ENCODE data around the gene PRKN.

The PRKN gene

DNA sequence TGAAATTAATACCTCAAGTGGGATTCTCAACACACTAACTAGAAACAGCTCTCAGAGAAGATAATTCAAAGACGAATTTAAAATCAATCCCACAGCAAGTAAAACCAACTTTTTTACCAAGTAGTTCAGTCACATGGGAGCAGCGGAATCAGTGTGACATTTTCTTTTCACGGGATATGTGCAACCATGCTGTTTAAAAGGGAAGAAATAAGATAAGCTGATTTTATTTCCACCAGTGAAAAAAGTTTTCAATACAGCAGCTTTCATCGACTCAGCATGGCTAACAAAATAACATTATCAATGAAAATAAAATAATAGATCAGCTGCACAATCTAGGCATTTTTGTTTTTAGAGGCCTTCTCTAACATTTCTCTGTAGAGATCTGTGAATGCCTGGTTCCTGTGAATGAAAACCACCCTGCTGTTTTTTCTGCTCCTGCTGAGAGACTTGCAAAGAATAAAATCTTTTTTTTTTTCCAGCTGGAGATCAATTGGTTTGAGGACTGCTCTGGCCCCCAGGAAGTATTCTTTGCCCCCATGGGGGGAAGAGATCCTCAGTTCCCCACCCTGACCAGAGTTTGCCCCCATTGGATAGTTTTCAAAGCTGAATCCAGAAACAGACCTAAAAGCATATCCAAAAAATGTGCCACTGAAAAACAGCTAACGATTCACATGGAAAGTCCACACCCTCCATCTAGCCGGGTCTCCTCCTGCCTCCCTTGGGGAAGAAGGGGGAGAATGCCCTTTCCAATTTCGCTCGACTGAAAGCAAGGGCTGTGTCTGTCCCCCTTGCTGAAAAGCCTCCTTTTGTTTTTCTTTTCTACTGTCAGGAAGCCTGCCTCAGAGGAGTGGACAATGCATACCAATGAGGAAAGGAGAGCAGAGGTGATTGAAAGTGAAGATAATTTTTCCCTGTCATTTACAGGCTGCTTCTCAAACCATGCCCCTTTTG, 317.6 kb downstream of the PRKN start:
- Histone ChIP-seq H3K4me3 (ENCODE audit: low read depth, low read length) (no peak overlapping the region), H3K9me3 (ENCODE audit: control insufficient read depth, insufficient read depth, low read depth, low read length) (no peaks in the 10 kb centered on the region), H3K36me3 (ENCODE audit: control insufficient read depth in 2 of 2, insufficient read depth in 1 of 2, low read length in 2 of 2) (no peaks in the 10 kb centered on the region), H3K4me1 (ENCODE audit: control insufficient read depth, insufficient read depth, low read length) (no peaks in the 10 kb centered on the region), H3K27ac (ENCODE audit: extremely low read depth, low read depth, low read length) (no peak overlapping the region)
- TF ChIP-seq ZNF558 (tag by site-specific recombination; IDR thresholded peaks at IDR 0.05) (no peak), ZNF311 (tag by site-specific recombination; IDR thresholded peaks at IDR 0.05; ENCODE audit: borderline replicate concordance) (no peak), ZNF24 (tag by site-specific recombination; IDR thresholded peaks at IDR 0.05) (no peak), ZNF114 (tag by site-specific recombination; IDR thresholded peaks at IDR 0.05) (no peak), ZNF223 (tag by site-specific recombination; IDR thresholded peaks at IDR 0.05) (no peak), OVOL3 (tag by site-specific recombination; IDR thresholded peaks at IDR 0.05) (no peak), ZNF623 (tag by site-specific recombination; IDR thresholded peaks at IDR 0.05) (no peak), EGR2 (tag by site-specific recombination; IDR thresholded peaks at IDR 0.05; ENCODE audit: low read depth) (no peak), ZNF221 (tag by site-specific recombination; IDR thresholded peaks at IDR 0.05; ENCODE audit: borderline replicate concordance) (no peak), ZSCAN30 (tag by site-specific recombination; IDR thresholded peaks at IDR 0.05) (no peak), OSR2 (tag by site-specific recombination; IDR thresholded peaks at IDR 0.05) (no peak), FEZF1 (tag by site-specific recombination; IDR thresholded peaks at IDR 0.05) (no peak), ZNF501 (tag by site-specific recombination; IDR thresholded peaks at IDR 0.05) (no peak), YY2 (tag by site-specific recombination; IDR thresholded peaks at IDR 0.05) (no peak), ZBTB1 (tag by site-specific recombination; IDR thresholded peaks at IDR 0.05) (no peak), IKZF3 (tag by site-specific recombination; IDR thresholded peaks at IDR 0.05) (no peak)
- TF ChIP-seq, protein P1, sequence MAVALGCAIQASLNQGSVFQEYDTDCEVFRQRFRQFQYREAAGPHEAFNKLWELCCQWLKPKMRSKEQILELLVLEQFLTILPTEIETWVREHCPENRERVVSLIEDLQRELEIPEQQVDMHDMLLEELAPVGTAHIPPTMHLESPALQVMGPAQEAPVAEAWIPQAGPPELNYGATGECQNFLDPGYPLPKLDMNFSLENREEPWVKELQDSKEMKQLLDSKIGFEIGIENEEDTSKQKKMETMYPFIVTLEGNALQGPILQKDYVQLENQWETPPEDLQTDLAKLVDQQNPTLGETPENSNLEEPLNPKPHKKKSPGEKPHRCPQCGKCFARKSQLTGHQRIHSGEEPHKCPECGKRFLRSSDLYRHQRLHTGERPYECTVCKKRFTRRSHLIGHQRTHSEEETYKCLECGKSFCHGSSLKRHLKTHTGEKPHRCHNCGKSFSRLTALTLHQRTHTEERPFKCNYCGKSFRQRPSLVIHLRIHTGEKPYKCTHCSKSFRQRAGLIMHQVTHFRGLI (tag by site-specific recombination; IDR thresholded peaks at IDR 0.05), result no peak
- TF ChIP-seq, protein P2, sequence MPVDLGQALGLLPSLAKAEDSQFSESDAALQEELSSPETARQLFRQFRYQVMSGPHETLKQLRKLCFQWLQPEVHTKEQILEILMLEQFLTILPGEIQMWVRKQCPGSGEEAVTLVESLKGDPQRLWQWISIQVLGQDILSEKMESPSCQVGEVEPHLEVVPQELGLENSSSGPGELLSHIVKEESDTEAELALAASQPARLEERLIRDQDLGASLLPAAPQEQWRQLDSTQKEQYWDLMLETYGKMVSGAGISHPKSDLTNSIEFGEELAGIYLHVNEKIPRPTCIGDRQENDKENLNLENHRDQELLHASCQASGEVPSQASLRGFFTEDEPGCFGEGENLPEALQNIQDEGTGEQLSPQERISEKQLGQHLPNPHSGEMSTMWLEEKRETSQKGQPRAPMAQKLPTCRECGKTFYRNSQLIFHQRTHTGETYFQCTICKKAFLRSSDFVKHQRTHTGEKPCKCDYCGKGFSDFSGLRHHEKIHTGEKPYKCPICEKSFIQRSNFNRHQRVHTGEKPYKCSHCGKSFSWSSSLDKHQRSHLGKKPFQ (tag by site-specific recombination; IDR thresholded peaks at IDR 0.05), result no peak
- TF ChIP-seq, protein P3, sequence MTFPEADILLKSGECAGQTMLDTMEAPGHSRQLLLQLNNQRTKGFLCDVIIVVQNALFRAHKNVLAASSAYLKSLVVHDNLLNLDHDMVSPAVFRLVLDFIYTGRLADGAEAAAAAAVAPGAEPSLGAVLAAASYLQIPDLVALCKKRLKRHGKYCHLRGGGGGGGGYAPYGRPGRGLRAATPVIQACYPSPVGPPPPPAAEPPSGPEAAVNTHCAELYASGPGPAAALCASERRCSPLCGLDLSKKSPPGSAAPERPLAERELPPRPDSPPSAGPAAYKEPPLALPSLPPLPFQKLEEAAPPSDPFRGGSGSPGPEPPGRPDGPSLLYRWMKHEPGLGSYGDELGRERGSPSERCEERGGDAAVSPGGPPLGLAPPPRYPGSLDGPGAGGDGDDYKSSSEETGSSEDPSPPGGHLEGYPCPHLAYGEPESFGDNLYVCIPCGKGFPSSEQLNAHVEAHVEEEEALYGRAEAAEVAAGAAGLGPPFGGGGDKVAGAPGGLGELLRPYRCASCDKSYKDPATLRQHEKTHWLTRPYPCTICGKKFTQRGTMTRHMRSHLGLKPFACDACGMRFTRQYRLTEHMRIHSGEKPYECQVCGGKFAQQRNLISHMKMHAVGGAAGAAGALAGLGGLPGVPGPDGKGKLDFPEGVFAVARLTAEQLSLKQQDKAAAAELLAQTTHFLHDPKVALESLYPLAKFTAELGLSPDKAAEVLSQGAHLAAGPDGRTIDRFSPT (tag by site-specific recombination; IDR thresholded peaks at IDR 0.05), result no peak
- TF ChIP-seq, protein P4, sequence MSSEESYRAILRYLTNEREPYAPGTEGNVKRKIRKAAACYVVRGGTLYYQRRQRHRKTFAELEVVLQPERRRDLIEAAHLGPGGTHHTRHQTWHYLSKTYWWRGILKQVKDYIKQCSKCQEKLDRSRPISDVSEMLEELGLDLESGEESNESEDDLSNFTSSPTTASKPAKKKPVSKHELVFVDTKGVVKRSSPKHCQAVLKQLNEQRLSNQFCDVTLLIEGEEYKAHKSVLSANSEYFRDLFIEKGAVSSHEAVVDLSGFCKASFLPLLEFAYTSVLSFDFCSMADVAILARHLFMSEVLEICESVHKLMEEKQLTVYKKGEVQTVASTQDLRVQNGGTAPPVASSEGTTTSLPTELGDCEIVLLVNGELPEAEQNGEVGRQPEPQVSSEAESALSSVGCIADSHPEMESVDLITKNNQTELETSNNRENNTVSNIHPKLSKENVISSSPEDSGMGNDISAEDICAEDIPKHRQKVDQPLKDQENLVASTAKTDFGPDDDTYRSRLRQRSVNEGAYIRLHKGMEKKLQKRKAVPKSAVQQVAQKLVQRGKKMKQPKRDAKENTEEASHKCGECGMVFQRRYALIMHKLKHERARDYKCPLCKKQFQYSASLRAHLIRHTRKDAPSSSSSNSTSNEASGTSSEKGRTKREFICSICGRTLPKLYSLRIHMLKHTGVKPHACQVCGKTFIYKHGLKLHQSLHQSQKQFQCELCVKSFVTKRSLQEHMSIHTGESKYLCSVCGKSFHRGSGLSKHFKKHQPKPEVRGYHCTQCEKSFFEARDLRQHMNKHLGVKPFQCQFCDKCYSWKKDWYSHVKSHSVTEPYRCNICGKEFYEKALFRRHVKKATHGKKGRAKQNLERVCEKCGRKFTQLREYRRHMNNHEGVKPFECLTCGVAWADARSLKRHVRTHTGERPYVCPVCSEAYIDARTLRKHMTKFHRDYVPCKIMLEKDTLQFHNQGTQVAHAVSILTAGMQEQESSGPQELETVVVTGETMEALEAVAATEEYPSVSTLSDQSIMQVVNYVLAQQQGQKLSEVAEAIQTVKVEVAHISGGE (tag by site-specific recombination; conservative IDR thresholded peaks at IDR 0.05; ENCODE audit: low read depth), result no peak
- CTCF ChIA-PET, result interaction anchor here (0.6 to 0.8 kb wide), 3 partner anchors 112 to 1220 kb away, joined by 3 to 5 read pairs (median 4); no protein-coding TSS in a partner anchor
- POLR2A ChIA-PET, result no interaction called here
